ENCODE results near the gene HDAC3. TPM values are rescaled to one million over a fixed set of nuclear protein-coding genes. Genes with fewer than 3 reads are reported as not detected.
"Not testable (repeated sequence)": the region's sequence is repeated elsewhere in the genome, so short reads cannot be mapped to it uniquely, and the experiment has no call there.

HDAC3 gene
- total RNA-seq, 4 donors from 2014 or later, result 35.4 to 77.8 (median 37.7) TPM

DNA sequence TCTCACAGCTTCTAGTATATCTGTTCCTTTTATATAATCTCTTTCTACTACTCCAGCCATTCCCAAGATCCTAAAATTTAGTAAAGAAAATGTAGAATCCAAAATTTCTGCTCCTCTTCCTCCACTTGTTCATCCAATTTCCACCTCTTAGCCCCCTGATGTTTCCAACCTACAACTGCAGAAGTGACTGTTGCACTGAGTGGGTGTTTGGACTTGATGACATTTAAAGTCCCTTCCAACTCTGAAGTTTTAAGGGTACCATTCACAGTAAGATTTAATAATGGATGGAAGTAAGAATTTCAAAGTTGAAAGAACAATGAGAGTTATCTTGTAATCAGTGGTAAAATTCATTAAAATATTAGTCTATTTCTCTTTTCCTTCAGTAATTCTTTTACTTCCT is 23.3 kb downstream of the HDAC3 start:
- Histone ChIP-seq H3K4me3 (no peak overlapping the region), H3K27ac (no peak overlapping the region), H3K4me1 (peaks cover 0 to 42% (median 4%) of the 10 kb centered on the region in 3 donors), H3K9me3 (no peaks in the 10 kb centered on the region), H3K36me3 (no peaks in the 10 kb centered on the region), H3K27me3 (no peaks in the 10 kb centered on the region)
- TF ChIP-seq, protein P1, sequence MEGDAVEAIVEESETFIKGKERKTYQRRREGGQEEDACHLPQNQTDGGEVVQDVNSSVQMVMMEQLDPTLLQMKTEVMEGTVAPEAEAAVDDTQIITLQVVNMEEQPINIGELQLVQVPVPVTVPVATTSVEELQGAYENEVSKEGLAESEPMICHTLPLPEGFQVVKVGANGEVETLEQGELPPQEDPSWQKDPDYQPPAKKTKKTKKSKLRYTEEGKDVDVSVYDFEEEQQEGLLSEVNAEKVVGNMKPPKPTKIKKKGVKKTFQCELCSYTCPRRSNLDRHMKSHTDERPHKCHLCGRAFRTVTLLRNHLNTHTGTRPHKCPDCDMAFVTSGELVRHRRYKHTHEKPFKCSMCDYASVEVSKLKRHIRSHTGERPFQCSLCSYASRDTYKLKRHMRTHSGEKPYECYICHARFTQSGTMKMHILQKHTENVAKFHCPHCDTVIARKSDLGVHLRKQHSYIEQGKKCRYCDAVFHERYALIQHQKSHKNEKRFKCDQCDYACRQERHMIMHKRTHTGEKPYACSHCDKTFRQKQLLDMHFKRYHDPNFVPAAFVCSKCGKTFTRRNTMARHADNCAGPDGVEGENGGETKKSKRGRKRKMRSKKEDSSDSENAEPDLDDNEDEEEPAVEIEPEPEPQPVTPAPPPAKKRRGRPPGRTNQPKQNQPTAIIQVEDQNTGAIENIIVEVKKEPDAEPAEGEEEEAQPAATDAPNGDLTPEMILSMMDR (IDR thresholded peaks at IDR 0.05), result no peak
- TF ChIP-seq EP300 (IDR thresholded peaks at IDR 0.05), result no peak
- no peak for TF ChIP-seq POLR2AphosphoS5 (IDR thresholded peaks at IDR 0.05)
- no peak for TF ChIP-seq POLR2A (IDR thresholded peaks at IDR 0.05)
- ATAC-seq, result no peak

DNA sequence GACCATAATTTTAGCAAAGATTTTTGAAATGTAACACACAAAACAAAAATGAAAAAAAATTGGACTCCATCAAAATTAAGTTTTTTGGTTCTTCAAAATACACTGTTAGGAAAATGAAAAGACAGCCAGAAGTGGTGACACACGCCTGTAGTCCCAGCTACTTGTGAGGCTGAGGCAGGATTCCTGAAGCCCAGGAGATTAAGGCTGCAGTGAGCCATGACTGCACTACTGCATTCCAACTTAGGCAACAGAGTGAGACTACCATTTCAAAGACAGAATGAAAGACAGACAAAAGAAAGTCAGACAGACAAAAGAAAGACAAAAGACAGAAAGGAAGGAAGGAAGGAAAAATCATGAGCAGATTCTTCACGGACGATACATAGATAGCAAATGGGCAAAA is 25.4 kb downstream of the HDAC3 start:
- H3K9me3 ChIP-seq, result no peaks in the 10 kb centered on the region
- no peak for TF ChIP-seq POLR2AphosphoS5 (IDR thresholded peaks at IDR 0.05)
- no peak for TF ChIP-seq POLR2A (IDR thresholded peaks at IDR 0.05)
- peaks cover 0 to 25% (median 2%) of the 10 kb centered on the region in 3 donors for H3K4me1 ChIP-seq
- no peak overlapping the region for H3K27ac ChIP-seq
- H3K36me3 ChIP-seq, result no peaks in the 10 kb centered on the region
- H3K27me3 ChIP-seq, result no peaks in the 10 kb centered on the region
- WGBS, 2 donors (ENCODE audit: low coverage in 1 of 2), result 97 to 100% methylated on average over 1 to 3 of the region's 3 CpGs
- ATAC-seq, result no peak
- no peak overlapping the region for H3K4me3 ChIP-seq

DNA sequence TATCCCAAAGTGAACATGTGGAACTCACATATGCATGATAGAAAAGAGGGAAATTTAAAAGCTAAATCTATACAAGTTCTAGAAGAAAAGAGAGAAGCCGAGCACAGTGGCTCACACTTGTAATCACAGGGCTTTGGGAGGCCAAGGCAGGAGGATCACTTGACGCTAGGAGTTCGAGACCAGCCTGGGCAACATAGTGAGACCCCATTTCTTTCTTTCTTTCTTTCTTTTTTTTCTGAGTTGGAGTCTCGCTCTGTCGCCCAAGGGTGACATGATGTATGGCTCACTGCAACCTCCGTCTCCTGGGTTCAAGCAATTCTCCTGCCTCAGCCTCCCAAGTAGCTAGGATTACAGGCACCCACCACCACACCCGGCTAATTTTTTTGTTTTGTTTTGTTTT is 26.7 kb downstream of the HDAC3 start:
- not testable (repeated sequence) for H3K27me3 ChIP-seq, H3K27ac ChIP-seq, ATAC-seq, H3K36me3 ChIP-seq, H3K9me3 ChIP-seq, H3K4me3 ChIP-seq
- peaks cover 0 to 29% (median 5%) of the 10 kb centered on the region in 3 donors for H3K4me1 ChIP-seq
- WGBS, 2 donors (ENCODE audit: low coverage in 1 of 2), result 95 to 98% methylated on average over 5 of the region's 7 CpGs

DNA sequence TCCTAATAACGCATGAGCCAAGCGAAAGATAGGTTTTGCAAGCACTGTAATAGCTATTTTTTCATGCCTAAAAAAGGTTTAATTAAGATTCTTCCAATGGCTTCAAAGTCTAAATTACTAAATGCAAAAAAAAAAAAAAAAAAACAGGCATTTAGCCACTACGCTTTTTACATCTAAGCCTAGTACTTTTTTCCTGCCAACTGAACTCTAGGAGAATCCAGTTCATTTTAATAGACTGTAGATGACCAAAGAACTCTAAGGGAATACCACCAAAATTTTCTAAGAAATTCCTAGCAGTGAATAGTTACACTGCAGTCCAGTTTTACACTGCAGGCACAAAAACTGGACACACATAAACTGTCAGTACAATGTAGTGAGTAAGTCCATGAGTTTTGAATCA is 27.6 kb downstream of the HDAC3 start:
- 93 to 96% methylated on average over 3 of the region's 3 CpGs for WGBS, 2 donors (ENCODE audit: low coverage in 1 of 2)
- Histone ChIP-seq H3K27ac (no peak overlapping the region), H3K9me3 (no peaks in the 10 kb centered on the region), H3K4me3 (no peak overlapping the region), H3K4me1 (peaks cover 0 to 37% (median 9%) of the 10 kb centered on the region in 3 donors), H3K27me3 (no peaks in the 10 kb centered on the region), H3K36me3 (no peaks in the 10 kb centered on the region)
- no peak for ATAC-seq
- no peak for TF ChIP-seq EP300 (IDR thresholded peaks at IDR 0.05)
- TF ChIP-seq POLR2A (IDR thresholded peaks at IDR 0.05), result no peak
- TF ChIP-seq POLR2AphosphoS5 (IDR thresholded peaks at IDR 0.05), result no peak
- TF ChIP-seq, protein P1 (IDR thresholded peaks at IDR 0.05), result no peak

DNA sequence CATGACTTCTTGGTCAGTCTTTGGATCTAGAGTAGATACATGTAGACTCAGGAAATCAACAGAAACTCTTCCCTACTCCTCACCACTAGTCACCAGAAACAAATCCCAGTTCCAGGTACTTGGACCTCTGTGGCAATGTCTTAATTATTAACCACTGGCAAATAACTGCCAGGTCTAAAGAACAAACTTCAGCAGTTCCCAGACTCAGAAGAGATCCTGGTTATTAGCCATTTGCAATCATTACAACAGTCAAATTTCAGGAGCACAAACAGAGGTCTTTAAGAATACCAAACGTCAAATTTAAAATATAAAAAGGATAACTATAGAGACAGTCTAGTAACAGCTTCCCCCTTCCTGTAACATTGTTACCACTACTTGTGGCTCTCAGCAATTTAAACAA is 28.1 kb downstream of the HDAC3 start:
- Histone ChIP-seq H3K4me1 (peaks cover 0 to 37% (median 12%) of the 10 kb centered on the region in 3 donors), H3K36me3 (no peaks in the 10 kb centered on the region), H3K27ac (no peak overlapping the region), H3K4me3 (no peak overlapping the region), H3K9me3 (no peaks in the 10 kb centered on the region), H3K27me3 (no peaks in the 10 kb centered on the region)
- no peak for ATAC-seq
- WGBS, 2 donors (ENCODE audit: low coverage in 1 of 2), result 57 to 75% methylated on average over 1 of the region's 1 CpG
- TF ChIP-seq EP300 (IDR thresholded peaks at IDR 0.05) (no peak), POLR2A (IDR thresholded peaks at IDR 0.05) (no peak), POLR2AphosphoS5 (IDR thresholded peaks at IDR 0.05) (no peak)
- TF ChIP-seq, protein P1 (IDR thresholded peaks at IDR 0.05), result no peak

DNA sequence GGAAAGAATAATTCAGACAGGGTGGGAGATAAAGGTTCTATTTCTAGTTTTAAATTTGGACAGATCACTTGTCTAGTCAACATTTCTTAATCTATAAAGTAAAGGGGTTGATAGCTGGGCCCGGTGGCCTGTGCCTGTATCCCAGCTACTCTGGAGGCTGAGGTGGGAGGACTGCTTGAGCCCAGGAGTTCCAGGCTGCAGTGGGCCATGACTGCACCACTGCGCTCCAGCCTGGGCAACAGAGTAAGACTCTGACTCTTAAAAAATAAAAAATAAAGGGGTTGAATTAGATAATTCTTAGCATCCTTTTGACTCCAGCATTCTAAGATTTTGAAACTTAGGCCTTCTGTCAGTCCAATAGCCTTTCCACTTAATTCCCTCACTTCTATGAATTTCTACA is 28.6 kb downstream of the HDAC3 start:
- TF ChIP-seq, protein P1 (IDR thresholded peaks at IDR 0.05), result no peak
- no peak for TF ChIP-seq POLR2AphosphoS5 (IDR thresholded peaks at IDR 0.05)
- TF ChIP-seq EP300 (IDR thresholded peaks at IDR 0.05), result no peak
- TF ChIP-seq POLR2A (IDR thresholded peaks at IDR 0.05), result no peak
- Histone ChIP-seq H3K4me3 (no peak overlapping the region), H3K36me3 (no peaks in the 10 kb centered on the region), H3K9me3 (no peaks in the 10 kb centered on the region), H3K4me1 (peaks cover 0 to 33% (median 13%) of the 10 kb centered on the region in 3 donors), H3K27me3 (no peaks in the 10 kb centered on the region), H3K27ac (no peak overlapping the region)
- WGBS, 2 donors (ENCODE audit: low coverage in 1 of 2), result 67 to 84% methylated on average over 2 of the region's 2 CpGs
- ATAC-seq, result no peak

Measured in gastroesophageal sphincter (tissue), 4 donors.